Mesothelial cell of epicardium (in vitro differentiated cells): ENCODE data around the gene C10orf62. TPM values are rescaled to one million over a fixed set of nuclear protein-coding genes. Genes with fewer than 3 reads are reported as not detected.
A peak's percentile ranks its signal among the peaks of the same experiment; 100 is the strongest.

ENCODE experiments used
- DNase-seq, 2 experiments: peaks; one replicate each; pipeline ENCODE4 v3.0.0; 2021; ENCODE audit warnings: low spot score in 2 of 2; ENCODE audit not compliant: unreplicated experiment in 2 of 2
- H3K27ac Mint-ChIP-seq: 2 replicates; pipeline ENCODE4 v1.8.0; 2021; ENCODE audit warnings: mixed read lengths
- H3K27me3 Mint-ChIP-seq: 2 replicates; pipeline ENCODE4 v1.8.0; 2021; ENCODE audit warnings: low read depth, mixed read lengths
- H3K36me3 Mint-ChIP-seq: 2 replicates; pipeline ENCODE4 v1.8.0; 2021; ENCODE audit warnings: mixed read lengths
- H3K4me1 Mint-ChIP-seq: 2 replicates; pipeline ENCODE4 v1.8.0; 2021; ENCODE audit warnings: mixed read lengths
- H3K4me3 Mint-ChIP-seq: 2 replicates; pipeline ENCODE4 v1.8.0; 2021; ENCODE audit warnings: mild to moderate bottlenecking, moderate library complexity, mixed read lengths
- H3K9me3 Mint-ChIP-seq: 2 replicates; pipeline ENCODE4 v1.8.0; 2021; ENCODE audit warnings: mixed read lengths
- CTCF ChIP-seq: fragments of 200-600 bp; sonication (generic); IDR thresholded peaks from one replicate; pipeline ENCODE4 v1.5.0; 2021; ENCODE audit warnings: antibody characterized with exemption; ENCODE audit not compliant: unreplicated experiment
- total RNA-seq: library from RNA; stranded (reverse); gene quantifications from 3 replicates; pipeline ENCODE4 v1.2.1, GENCODE V29; 2021

The C10orf62 gene
- total RNA-seq, 1 donor from 2014 or later, result not detected

DNA sequence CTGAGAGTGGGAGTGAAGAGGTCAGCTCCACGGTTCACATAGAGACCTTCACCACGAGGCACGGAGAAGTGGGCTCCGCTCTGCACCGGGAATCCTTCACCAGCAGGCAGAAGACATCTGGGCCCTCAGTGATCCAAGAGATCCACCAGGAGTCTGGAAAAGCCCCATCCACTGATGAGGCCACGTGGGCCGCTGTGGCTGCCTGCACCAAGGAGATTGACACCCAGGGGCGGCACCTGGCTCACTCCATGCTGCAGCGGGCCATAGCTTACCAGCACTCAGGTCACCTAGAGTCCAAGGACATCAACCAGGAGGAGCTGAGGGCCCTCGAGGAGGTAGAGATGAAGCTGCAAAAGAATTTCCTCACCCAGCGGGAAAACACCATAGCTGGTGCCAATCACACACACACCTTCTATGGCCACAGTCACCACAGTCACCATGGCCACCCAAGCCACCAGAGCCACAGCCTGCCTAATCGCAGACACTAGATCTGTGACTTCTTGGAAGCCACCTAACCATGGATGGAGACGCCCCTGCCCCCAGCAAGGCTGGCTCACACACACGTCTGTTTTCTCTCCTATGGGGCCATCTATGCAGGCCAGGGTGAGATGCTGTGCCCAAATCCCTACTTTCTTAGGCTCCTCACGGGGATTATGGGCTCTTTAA, 694 bp downstream of the C10orf62 start:
- no peak overlapping the region for H3K4me3 Mint-ChIP-seq
- H3K27ac Mint-ChIP-seq, result no peak overlapping the region
- TF ChIP-seq CTCF, result no peak
- peaks cover 11% of the 10 kb centered on the region for H3K4me1 Mint-ChIP-seq
- H3K27me3 Mint-ChIP-seq, result no peaks in the 10 kb centered on the region
- DNase-seq, result no peak
- H3K9me3 Mint-ChIP-seq, result no peaks in the 10 kb centered on the region
- H3K36me3 Mint-ChIP-seq, result no peaks in the 10 kb centered on the region

DNA sequence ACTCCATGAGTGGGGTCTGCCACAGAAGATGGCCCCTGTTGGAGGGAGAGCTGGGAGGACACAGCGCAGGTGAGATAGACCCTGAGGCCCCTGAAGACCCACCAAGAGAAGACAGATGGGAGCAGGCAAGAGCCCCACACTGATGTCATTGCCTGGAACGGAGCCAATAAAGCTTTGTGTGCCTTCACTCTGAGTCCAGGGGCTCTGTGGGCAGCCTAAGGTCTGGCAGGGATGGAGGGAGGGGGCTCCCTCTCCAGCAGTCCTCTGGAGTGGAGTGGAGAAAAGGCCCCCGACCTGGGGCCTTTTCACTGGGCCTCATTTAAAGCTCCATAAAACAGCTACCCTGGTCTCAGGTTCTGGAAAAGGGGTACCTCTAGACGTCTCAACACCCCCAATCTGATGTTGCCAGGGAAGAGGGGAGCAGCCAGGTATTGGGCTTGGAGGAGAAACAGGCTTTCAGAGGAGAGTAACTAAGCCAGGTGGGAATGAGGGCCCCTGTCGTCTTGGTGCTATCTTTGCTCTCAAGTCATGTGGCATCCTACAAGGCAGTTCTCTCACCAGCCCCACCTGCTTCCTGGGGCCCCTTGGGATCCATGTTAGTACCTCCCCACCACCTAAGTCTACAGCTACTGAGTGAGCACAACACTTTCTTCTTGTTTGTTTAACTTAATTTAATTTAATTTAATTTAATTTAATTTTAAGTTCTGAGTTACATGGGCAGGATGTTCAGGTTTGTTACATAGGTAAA, 1.4 kb downstream of the C10orf62 start:
- Mint-ChIP-seq H3K27ac (no peak overlapping the region), H3K4me1 (peaks cover 8% of the 10 kb centered on the region), H3K27me3 (no peaks in the 10 kb centered on the region), H3K9me3 (no peaks in the 10 kb centered on the region), H3K36me3 (no peaks in the 10 kb centered on the region), H3K4me3 (no peak overlapping the region)
- TF ChIP-seq CTCF, result no peak
- DNase-seq, result no peak

- H3K4me3 Mint-ChIP-seq, result no peak overlapping the region
- H3K27me3 Mint-ChIP-seq, result no peaks in the 10 kb centered on the region
- DNase-seq, result no peak
- TF ChIP-seq CTCF, result no peak
- H3K4me1 Mint-ChIP-seq, result peaks cover 8% of the 10 kb centered on the region
- peak overlapping the region; percentile 30 for H3K27ac Mint-ChIP-seq
- no peaks in the 10 kb centered on the region for H3K9me3 Mint-ChIP-seq
- H3K36me3 Mint-ChIP-seq, result no peaks in the 10 kb centered on the region
Observed at GRCh38 chr10:97593421-97593820, 3.9 kb downstream of the C10orf62 start.

DNA sequence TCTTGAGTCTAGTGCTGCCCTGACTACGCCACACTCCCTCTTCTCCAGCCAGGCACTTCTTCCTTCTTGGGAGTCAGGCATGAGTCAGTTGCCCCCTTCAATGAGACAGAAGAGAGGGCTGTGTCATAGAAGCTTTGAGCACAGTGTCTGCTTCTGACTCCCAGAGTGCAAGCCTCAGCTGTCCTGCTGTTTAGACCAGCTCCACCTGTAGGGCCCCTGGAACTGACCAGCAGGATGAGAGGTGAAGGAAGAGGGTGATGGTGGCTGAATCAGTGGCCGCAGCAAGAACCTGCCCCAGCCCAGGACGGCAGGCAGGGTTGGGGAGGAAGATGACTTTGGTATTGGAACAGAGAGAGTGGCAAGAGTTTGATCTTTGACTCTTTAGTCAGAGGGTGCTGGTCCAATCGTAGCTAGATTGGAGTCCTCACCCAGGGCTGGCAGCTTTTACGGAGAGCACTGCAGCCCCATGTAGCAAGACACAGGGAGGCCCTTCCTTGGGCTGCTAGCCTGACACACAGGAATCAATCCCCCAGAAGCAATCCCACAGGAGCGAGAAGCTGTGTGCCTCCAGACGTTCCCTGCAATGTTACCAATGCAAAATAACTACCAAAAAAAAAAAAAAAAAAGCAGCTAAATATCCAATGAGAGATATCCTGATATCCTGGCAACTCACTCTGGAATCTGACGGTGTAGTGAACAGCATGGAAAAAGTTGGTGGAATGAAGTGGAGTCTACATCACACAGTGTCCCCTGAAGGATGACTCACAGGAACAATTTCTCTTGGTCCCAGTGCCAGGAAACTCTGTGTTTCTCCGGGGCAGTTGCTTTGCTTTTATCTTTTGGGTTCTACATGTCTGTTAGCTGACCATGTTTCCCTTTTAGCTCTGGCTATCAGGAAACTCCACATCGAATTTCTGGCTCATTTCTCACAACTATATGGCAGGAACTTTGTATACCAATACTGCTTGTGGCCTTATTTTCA, 6.9 kb downstream of the C10orf62 start:
- no peaks in the 10 kb centered on the region for H3K36me3 Mint-ChIP-seq
- H3K4me3 Mint-ChIP-seq, result no peak overlapping the region
- no peaks in the 10 kb centered on the region for H3K27me3 Mint-ChIP-seq
- TF ChIP-seq CTCF, result no peak
- H3K4me1 Mint-ChIP-seq, result peaks cover 4% of the 10 kb centered on the region
- no peak overlapping the region for H3K27ac Mint-ChIP-seq
- H3K9me3 Mint-ChIP-seq, result no peaks in the 10 kb centered on the region
- DNase-seq, result no peak

- no peaks in the 10 kb centered on the region for H3K36me3 Mint-ChIP-seq
- no peaks in the 10 kb centered on the region for H3K27me3 Mint-ChIP-seq
- no peak for DNase-seq
- no peak overlapping the region for H3K4me3 Mint-ChIP-seq
- peaks cover 4% of the 10 kb centered on the region for H3K4me1 Mint-ChIP-seq
- H3K9me3 Mint-ChIP-seq, result no peaks in the 10 kb centered on the region
- H3K27ac Mint-ChIP-seq, result no peak overlapping the region
- TF ChIP-seq CTCF, result no peak
Observed at GRCh38 chr10:97597778-97598177, 8.3 kb downstream of the C10orf62 start.
